GM13976 (cell line): ENCODE measurements around the gene NELL2.

Experiments
- DNase-seq: peaks from one replicate; pipeline ENCODE4 v3.0.0; 2012; ENCODE audit warnings: low spot score
- CTCF ChIP-seq: IDR thresholded peaks from 2 replicates; pipeline ENCODE4 v1.5.1; 2012; ENCODE audit warnings: borderline replicate concordance, mild to moderate bottlenecking; ENCODE audit not compliant: insufficient read depth; ENCODE audit errors: extremely low read depth, missing control alignments, control extremely low read depth
- in situ Hi-C: fragments of 300-500 bp; cut with MboI; formaldehyde crosslinking; loops from one replicate; pipeline ENCODE4 v1.12.0; 2022; ENCODE audit warnings: low sequenced_read_pairs, mixed read lengths, inconsistent platforms; ENCODE audit not compliant: unreplicated experiment

The NELL2 gene

GRCh38 chr12:44581642-44582242, 294.4 kb downstream of the NELL2 start:
- no peak for TF ChIP-seq CTCF
- in situ Hi-C loops: no loop called here
- DNase-seq: no peak

- TF ChIP-seq CTCF: no peak
- in situ Hi-C loops: no loop called here
- no peak for DNase-seq
Observed at GRCh38 chr12:44574586-44574985, 301.5 kb downstream of the NELL2 start.

GRCh38 chr12:44573723-44574122, 302.4 kb downstream of the NELL2 start:
- DNase-seq: no peak
- in situ Hi-C loops: no loop called here
- TF ChIP-seq CTCF: no peak

- in situ Hi-C loops: no loop called here
- TF ChIP-seq CTCF: no peak
- DNase-seq: no peak
Observed at GRCh38 chr12:44571006-44571550, 305.0 kb downstream of the NELL2 start.

- in situ Hi-C loops: no loop called here
- DNase-seq: no peak
- TF ChIP-seq CTCF: no peak
Observed at GRCh38 chr12:44570036-44570583, 306.0 kb downstream of the NELL2 start.

GRCh38 chr12:44565163-44565562, 311.0 kb downstream of the NELL2 start:
- no peak for TF ChIP-seq CTCF
- in situ Hi-C loops: no loop called here
- DNase-seq: no peak
